SU-DHL-6 (cell line): Measurements from ENCODE around the gene ATP1B3.
"Not testable (repeated sequence)": the region's sequence is repeated elsewhere in the genome, so short reads cannot be mapped to it uniquely, and the experiment has no call there.

Experiments used
- EZH2phosphoT487 ChIP-seq: fragments of 200-600 bp; sonication (generic), shearing (Covaris generic); conservative IDR thresholded peaks from 2 replicates; pipeline ENCODE4 v1.6.1; 2018; ENCODE audit warnings: mild to moderate bottlenecking, antibody characterized with exemption, low read length, moderate library complexity, mixed read lengths
- TF ChIP-seq, protein P1 (sequence below): fragments of 200-600 bp; sonication (generic); IDR thresholded peaks from one replicate; pipeline ENCODE4 v1.5.1; 2017; ENCODE audit warnings: antibody characterized with exemption, mild to moderate bottlenecking, low read length, moderate library complexity; ENCODE audit not compliant: insufficient read depth, poor library complexity, severe bottlenecking

DNA sequence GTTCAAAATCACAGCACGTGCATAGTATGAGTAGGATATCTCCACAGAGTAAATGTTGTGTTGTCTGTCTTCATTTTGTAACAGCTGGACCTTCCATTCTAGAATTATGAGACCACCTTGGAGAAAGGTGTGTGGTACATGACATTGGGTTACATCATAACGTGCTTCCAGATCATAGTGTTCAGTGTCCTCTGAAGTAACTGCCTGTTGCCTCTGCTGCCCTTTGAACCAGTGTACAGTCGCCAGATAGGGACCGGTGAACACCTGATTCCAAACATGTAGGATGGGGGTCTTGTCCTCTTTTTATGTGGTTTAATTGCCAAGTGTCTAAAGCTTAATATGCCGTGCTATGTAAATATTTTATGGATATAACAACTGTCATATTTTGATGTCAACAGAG is 49.2 kb downstream of the ATP1B3 start:
- not testable (repeated sequence) for TF ChIP-seq EZH2phosphoT487
- TF ChIP-seq, protein P1, sequence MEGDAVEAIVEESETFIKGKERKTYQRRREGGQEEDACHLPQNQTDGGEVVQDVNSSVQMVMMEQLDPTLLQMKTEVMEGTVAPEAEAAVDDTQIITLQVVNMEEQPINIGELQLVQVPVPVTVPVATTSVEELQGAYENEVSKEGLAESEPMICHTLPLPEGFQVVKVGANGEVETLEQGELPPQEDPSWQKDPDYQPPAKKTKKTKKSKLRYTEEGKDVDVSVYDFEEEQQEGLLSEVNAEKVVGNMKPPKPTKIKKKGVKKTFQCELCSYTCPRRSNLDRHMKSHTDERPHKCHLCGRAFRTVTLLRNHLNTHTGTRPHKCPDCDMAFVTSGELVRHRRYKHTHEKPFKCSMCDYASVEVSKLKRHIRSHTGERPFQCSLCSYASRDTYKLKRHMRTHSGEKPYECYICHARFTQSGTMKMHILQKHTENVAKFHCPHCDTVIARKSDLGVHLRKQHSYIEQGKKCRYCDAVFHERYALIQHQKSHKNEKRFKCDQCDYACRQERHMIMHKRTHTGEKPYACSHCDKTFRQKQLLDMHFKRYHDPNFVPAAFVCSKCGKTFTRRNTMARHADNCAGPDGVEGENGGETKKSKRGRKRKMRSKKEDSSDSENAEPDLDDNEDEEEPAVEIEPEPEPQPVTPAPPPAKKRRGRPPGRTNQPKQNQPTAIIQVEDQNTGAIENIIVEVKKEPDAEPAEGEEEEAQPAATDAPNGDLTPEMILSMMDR: not testable (repeated sequence)
